Progenitor cell of endocrine pancreas (in vitro differentiated cells): ENCODE results near the gene MAGEF1. TPM values are rescaled to one million over a fixed set of nuclear protein-coding genes. Genes with fewer than 3 reads are reported as not detected.
A peak's percentile ranks its signal among the peaks of the same experiment; 100 is the strongest.

Experiments
- DNase-seq: peaks from one replicate; pipeline ENCODE4 v3.0.0; 2021; ENCODE audit warnings: low spot score; ENCODE audit not compliant: unreplicated experiment
- H3K27ac Mint-ChIP-seq: 2 replicates; pipeline ENCODE4 v1.8.0; 2021; ENCODE audit warnings: mild to moderate bottlenecking, moderate library complexity, mixed read lengths
- H3K27me3 Mint-ChIP-seq: 2 replicates; pipeline ENCODE4 v1.8.0; 2021; ENCODE audit warnings: mixed read lengths
- H3K36me3 Mint-ChIP-seq: 2 replicates; pipeline ENCODE4 v1.8.0; 2022; ENCODE audit warnings: mixed read lengths; ENCODE audit not compliant: insufficient read depth
- H3K4me1 Mint-ChIP-seq: 2 replicates; pipeline ENCODE4 v1.8.0; 2021; ENCODE audit warnings: low read depth, mixed read lengths
- H3K4me3 Mint-ChIP-seq: 2 replicates; pipeline ENCODE4 v1.8.0; 2021; ENCODE audit warnings: low read depth, mild to moderate bottlenecking, moderate library complexity, mixed read lengths
- H3K9me3 Mint-ChIP-seq: 2 replicates; pipeline ENCODE4 v1.8.0; 2021; ENCODE audit warnings: low read depth, mixed read lengths
- CTCF ChIP-seq: fragments of 200-600 bp; sonication (generic); IDR thresholded peaks from one replicate; pipeline ENCODE4 v1.5.0; 2021; ENCODE audit warnings: antibody characterized with exemption, mild to moderate bottlenecking; ENCODE audit not compliant: unreplicated experiment
- total RNA-seq: library from RNA; stranded (reverse); gene quantifications from 2 replicates; pipeline ENCODE4 v1.2.1, GENCODE V29; 2021

Gene MAGEF1
- total RNA-seq, 1 donor from 2014 or later = 62.7 TPM

- peak overlapping the region; percentile 45 for H3K27ac Mint-ChIP-seq
- no peak overlapping the region for H3K4me3 Mint-ChIP-seq
- TF ChIP-seq CTCF = no peak
- H3K36me3 Mint-ChIP-seq = no peaks in the 10 kb centered on the region
- H3K4me1 Mint-ChIP-seq = peaks cover 10% of the 10 kb centered on the region
- DNase-seq = no peak
- no peaks in the 10 kb centered on the region for H3K9me3 Mint-ChIP-seq
- H3K27me3 Mint-ChIP-seq = no peaks in the 10 kb centered on the region
Measured at GRCh38 chr3:184717399-184717983, 5.6 kb upstream of the MAGEF1 start.

- H3K4me3 Mint-ChIP-seq = no peak overlapping the region
- no peaks in the 10 kb centered on the region for H3K9me3 Mint-ChIP-seq
Measured at GRCh38 chr3:184716622-184717398, 4.9 kb upstream of the MAGEF1 start.

GRCh38 chr3:184715943-184716621 is 4.2 kb upstream of the MAGEF1 start:
- Mint-ChIP-seq H3K9me3 (no peaks in the 10 kb centered on the region), H3K4me1 (peaks cover 17% of the 10 kb centered on the region), H3K36me3 (no peaks in the 10 kb centered on the region), H3K27ac (peak overlapping the region; percentile 60), H3K27me3 (no peaks in the 10 kb centered on the region), H3K4me3 (no peak overlapping the region)
- no peak for TF ChIP-seq CTCF
- no peak for DNase-seq

More at GRCh38 chr3:184716622-184717398, 4.9 kb upstream of the MAGEF1 start:
- H3K27me3 Mint-ChIP-seq = no peaks in the 10 kb centered on the region
- TF ChIP-seq CTCF = no peak
- H3K4me1 Mint-ChIP-seq = peaks cover 16% of the 10 kb centered on the region
- no peaks in the 10 kb centered on the region for H3K36me3 Mint-ChIP-seq
- DNase-seq = no peak
- H3K27ac Mint-ChIP-seq = peak overlapping the region; percentile 60

- no peak for DNase-seq
- no peaks in the 10 kb centered on the region for H3K27me3 Mint-ChIP-seq
- no peak overlapping the region for H3K4me3 Mint-ChIP-seq
- TF ChIP-seq CTCF = no peak
- peaks cover 9% of the 10 kb centered on the region for H3K36me3 Mint-ChIP-seq
- peaks cover 26% of the 10 kb centered on the region for H3K4me1 Mint-ChIP-seq
- H3K27ac Mint-ChIP-seq = no peak overlapping the region
- H3K9me3 Mint-ChIP-seq = no peaks in the 10 kb centered on the region
Measured at GRCh38 chr3:184713521-184713920, 1.7 kb upstream of the MAGEF1 start.

- no peak for DNase-seq
- Mint-ChIP-seq H3K27ac (peak overlapping the region; percentile 14), H3K4me3 (peak overlapping the region; percentile 61), H3K9me3 (no peaks in the 10 kb centered on the region), H3K4me1 (peaks cover 26% of the 10 kb centered on the region), H3K36me3 (peaks cover 12% of the 10 kb centered on the region), H3K27me3 (no peaks in the 10 kb centered on the region)
- TF ChIP-seq CTCF = no peak
Measured at GRCh38 chr3:184713040-184713355, 1.1 kb upstream of the MAGEF1 start.
